WTC11 (cell line): ENCODE results near the gene BICDL2. TPM values are rescaled to one million over a fixed set of nuclear protein-coding genes. Genes with fewer than 3 reads are reported as not detected.

Experiments used
- ATAC-seq: fragments of 200-7000 bp; cut with Tn5 transposase; 2 replicates; pipeline ENCODE4 v1.10.0; 2021; ENCODE audit warnings: mild to moderate bottlenecking, moderate library complexity
- CTCF ChIA-PET: fragments of 300-600 bp; sonication (Branson Sonifier 250); formaldehyde crosslinking; loops from one replicate; lab custom pipeline; 2021; ENCODE audit warnings: antibody characterized with exemption; lab: Charles Lee
- POLR2A ChIA-PET: fragments of 350-600 bp; sonication (Branson Sonifier 250); formaldehyde crosslinking; loops from one replicate; lab custom pipeline; 2021; ENCODE audit warnings: antibody characterized with exemption; lab: Charles Lee
- DNase-seq: peaks from one replicate; pipeline ENCODE4 v3.0.0; 2021; ENCODE audit warnings: low spot score
- H3K27ac Mint-ChIP-seq: 2 replicates; pipeline ENCODE4 v1.8.0; 2021; ENCODE audit warnings: mixed read lengths
- H3K27me3 Mint-ChIP-seq: 2 replicates; pipeline ENCODE4 v1.8.0; 2021; ENCODE audit warnings: low read depth, mild to moderate bottlenecking, moderate library complexity, mixed read lengths
- H3K36me3 Mint-ChIP-seq: 2 replicates; pipeline ENCODE4 v1.8.0; 2021; ENCODE audit warnings: mixed read lengths
- H3K4me1 Mint-ChIP-seq: 2 replicates; pipeline ENCODE4 v1.8.0; 2022; ENCODE audit warnings: mixed read lengths
- H3K4me3 Mint-ChIP-seq: 2 replicates; pipeline ENCODE4 v1.8.0; 2021; ENCODE audit warnings: mild to moderate bottlenecking, moderate library complexity, mixed read lengths
- H3K9me3 Mint-ChIP-seq: 2 replicates; pipeline ENCODE4 v1.8.0; 2021; ENCODE audit warnings: mixed read lengths
- AFF4 ChIP-seq: sonication (generic); formaldehyde crosslinking; IDR thresholded peaks from 2 replicates; pipeline ENCODE4 v1.8.1; 2023; ENCODE audit warnings: mild to moderate bottlenecking, missing genetic modification reagents, borderline replicate concordance
- AR ChIP-seq: fragments of 250-450 bp; sonication (Bioruptor Pico); IDR thresholded peaks from 2 replicates; pipeline ENCODE4 v1.9.0; 2021; ENCODE audit warnings: mild to moderate bottlenecking
- CBFB ChIP-seq: sonication (generic); formaldehyde crosslinking; IDR thresholded peaks from 2 replicates; pipeline ENCODE4 v1.8.1; 2022; ENCODE audit warnings: mild to moderate bottlenecking, low read depth, missing genetic modification reagents
- ELF4 ChIP-seq: sonication (generic); formaldehyde crosslinking; IDR thresholded peaks from 2 replicates; pipeline ENCODE4 v1.8.1; 2022; ENCODE audit warnings: low read depth, mild to moderate bottlenecking, moderate library complexity, missing genetic modification reagents
- FOXK1 ChIP-seq: sonication (generic); formaldehyde crosslinking; IDR thresholded peaks from 2 replicates; pipeline ENCODE4 v1.8.0; 2022; ENCODE audit warnings: mild to moderate bottlenecking, moderate library complexity, missing genetic modification reagents
- FOXP1 ChIP-seq: sonication (generic); formaldehyde crosslinking; IDR thresholded peaks from 2 replicates; pipeline ENCODE4 v1.8.0; 2022; ENCODE audit warnings: missing genetic modification reagents, mild to moderate bottlenecking, moderate library complexity, borderline replicate concordance
- GABPB1 ChIP-seq: sonication (generic); formaldehyde crosslinking; IDR thresholded peaks from 2 replicates; pipeline ENCODE4 v1.8.1; 2023; ENCODE audit warnings: mild to moderate bottlenecking, missing genetic modification reagents
- JUN ChIP-seq: sonication (generic); formaldehyde crosslinking; IDR thresholded peaks from 2 replicates; pipeline ENCODE4 v1.8.0; 2023; ENCODE audit warnings: mild to moderate bottlenecking, missing genetic modification reagents
- KAT7 ChIP-seq: sonication (generic); formaldehyde crosslinking; IDR thresholded peaks from 2 replicates; pipeline ENCODE4 v1.8.1; 2023; ENCODE audit warnings: missing genetic modification reagents, mild to moderate bottlenecking, borderline replicate concordance
- NFATC4 ChIP-seq: fragments of 250-450 bp; sonication (Bioruptor Pico); IDR thresholded peaks from 2 replicates; pipeline ENCODE4 v1.9.0; 2021; ENCODE audit warnings: mild to moderate bottlenecking
- NFE2L1 ChIP-seq: sonication (generic); formaldehyde crosslinking; IDR thresholded peaks from 2 replicates; pipeline ENCODE4 v1.8.1; 2023; ENCODE audit warnings: missing genetic modification reagents
- NR3C1 ChIP-seq: sonication (generic); formaldehyde crosslinking; conservative IDR thresholded peaks from 2 replicates; pipeline ENCODE4 v1.8.1; 2023; ENCODE audit warnings: low read depth, mild to moderate bottlenecking, missing genetic modification reagents
- PRRX2 ChIP-seq: fragments of 250-450 bp; sonication (Bioruptor Pico); IDR thresholded peaks from 2 replicates; pipeline ENCODE4 v1.8.0; 2021; ENCODE audit warnings: mild to moderate bottlenecking
- TP53 ChIP-seq: sonication (generic); formaldehyde crosslinking; IDR thresholded peaks from 2 replicates; pipeline ENCODE4 v1.8.1; 2023; ENCODE audit warnings: mild to moderate bottlenecking, missing genetic modification reagents
- USF1 ChIP-seq: sonication (generic); formaldehyde crosslinking; IDR thresholded peaks from 2 replicates; pipeline ENCODE4 v1.8.0; 2022; ENCODE audit warnings: mild to moderate bottlenecking, missing genetic modification reagents
- USF2 ChIP-seq: sonication (generic); formaldehyde crosslinking; IDR thresholded peaks from 2 replicates; pipeline ENCODE4 v1.8.1; 2023; ENCODE audit warnings: mild to moderate bottlenecking, missing genetic modification reagents, moderate library complexity
- ZNF138 ChIP-seq: sonication (generic); formaldehyde crosslinking; conservative IDR thresholded peaks from 2 replicates; pipeline ENCODE4 v1.8.1; 2022; ENCODE audit warnings: mild to moderate bottlenecking, moderate library complexity, missing genetic modification reagents
- ZNF263 ChIP-seq: sonication (generic); formaldehyde crosslinking; IDR thresholded peaks from 2 replicates; pipeline ENCODE4 v1.8.1; 2022; ENCODE audit warnings: low read depth, mild to moderate bottlenecking, moderate library complexity, missing genetic modification reagents
- ZNF396 ChIP-seq: fragments of 250-450 bp; sonication (Bioruptor Pico); IDR thresholded peaks from 2 replicates; pipeline ENCODE4 v1.8.0; 2021; ENCODE audit warnings: mild to moderate bottlenecking, moderate library complexity, borderline replicate concordance
- total RNA-seq: library from RNA; stranded (reverse); gene quantifications from 3 replicates; pipeline ENCODE4 v1.2.3, GENCODE V29; 2021
- TF ChIP-seq, protein P1 (sequence below): sonication (generic); formaldehyde crosslinking; conservative IDR thresholded peaks from 2 replicates; pipeline ENCODE4 v1.8.1; 2023; ENCODE audit warnings: mild to moderate bottlenecking, low read depth, missing genetic modification reagents, moderate library complexity
- TF ChIP-seq, protein P2 (sequence below): sonication (generic); formaldehyde crosslinking; IDR thresholded peaks from 2 replicates; pipeline ENCODE4 v1.8.1; 2022; ENCODE audit warnings: low read depth, mild to moderate bottlenecking, moderate library complexity, missing genetic modification reagents, borderline replicate concordance

BICDL2 gene
- total RNA-seq, 1 experiment from 2014 or later, result 28.2 TPM

DNA sequence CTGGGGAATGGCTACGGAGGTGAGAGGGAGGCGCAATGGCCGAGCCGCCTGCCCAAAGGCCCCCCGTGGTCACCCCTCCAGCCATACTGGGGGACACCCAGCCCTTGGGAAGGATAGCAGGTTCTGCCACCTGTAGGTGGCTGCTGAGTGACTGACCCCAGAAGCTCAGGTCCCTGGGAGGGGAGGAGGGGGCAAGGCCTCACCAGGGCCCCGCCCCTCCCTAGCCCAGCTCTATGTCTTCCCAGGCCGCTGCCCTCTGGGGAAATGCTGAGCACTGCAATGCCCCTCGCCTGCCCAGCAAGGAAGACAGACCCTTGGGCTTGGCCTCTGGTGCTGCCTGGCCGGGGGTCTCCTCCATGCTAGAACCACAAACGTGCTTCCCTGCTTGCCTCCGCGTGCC lies 35.4 kb downstream of the BICDL2 start:
- H3K27ac Mint-ChIP-seq, result peak overlapping the region; percentile 77; the same call in 1 of the 2 replicates
- ChIA-PET CTCF (interaction anchor here (0.6 to 13.4 kb wide), 20 partner anchors 9 to 163 kb away, joined by 3 to 355 read pairs (median 6); partner anchors contain the start of genes CLDN6, CLDN9, HCFC1R1 and KREMEN2), POLR2A (interaction anchor here (1.0 to 13.9 kb wide), 3 partner anchors 20 to 31 kb away, joined by 3 to 502 read pairs (median 3); partner anchors contain the start of genes CLDN6, HCFC1R1, THOC6 and TNFRSF12A)
- peak; percentile 11 for ATAC-seq
- H3K4me1 Mint-ChIP-seq, result peaks cover 14% of the 10 kb centered on the region
- no peaks in the 10 kb centered on the region for H3K9me3 Mint-ChIP-seq
- TF ChIP-seq KAT7 (no peak), FOXK1 (CRISPR knock-in tag) (no peak), USF2 (no peak), JUN (CRISPR knock-in tag) (no peak), USF1 (CRISPR knock-in tag) (no peak), ELF4 (CRISPR knock-in tag) (no peak), TP53 (CRISPR knock-in tag) (no peak), GABPB1 (CRISPR knock-in tag) (no peak), CBFB (CRISPR knock-in tag) (no peak), AFF4 (CRISPR knock-in tag) (no peak), AR (CRISPR knock-in tag) (no peak), FOXP1 (CRISPR knock-in tag) (no peak), PRRX2 (no peak)
- TF ChIP-seq, all 79 proteins: peak for 0
- Mint-ChIP-seq H3K36me3 (no peaks in the 10 kb centered on the region), H3K27me3 (no peaks in the 10 kb centered on the region), H3K4me3 (no peak overlapping the region)
- peak; percentile 50 for DNase-seq

- H3K36me3 Mint-ChIP-seq, result no peaks in the 10 kb centered on the region
- ChIA-PET POLR2A (interaction anchor here (1.0 to 13.9 kb wide), 3 partner anchors 21 to 31 kb away, joined by 3 to 502 read pairs (median 3); partner anchors contain the start of genes CLDN6, HCFC1R1, THOC6 and TNFRSF12A), CTCF (interaction anchor here (0.9 to 13.4 kb wide), 15 partner anchors 9 to 162 kb away, joined by 3 to 355 read pairs (median 6); partner anchors contain the start of genes CLDN6, CLDN9, HCFC1R1 and THOC6)
- DNase-seq (no peak), ATAC-seq (no peak)
- H3K9me3 Mint-ChIP-seq, result no peaks in the 10 kb centered on the region
- H3K27ac Mint-ChIP-seq, result no peak overlapping the region
- peaks cover 8% of the 10 kb centered on the region for H3K4me1 Mint-ChIP-seq
- no peaks in the 10 kb centered on the region for H3K27me3 Mint-ChIP-seq
- H3K4me3 Mint-ChIP-seq, result no peak overlapping the region
- TF ChIP-seq ZNF263 (CRISPR knock-in tag), result no peak
- TF ChIP-seq ZNF138, result no peak
- no peak for TF ChIP-seq JUN (CRISPR knock-in tag)
- TF ChIP-seq ZNF396 (CRISPR knock-in tag), result no peak
- TF ChIP-seq, protein P1, sequence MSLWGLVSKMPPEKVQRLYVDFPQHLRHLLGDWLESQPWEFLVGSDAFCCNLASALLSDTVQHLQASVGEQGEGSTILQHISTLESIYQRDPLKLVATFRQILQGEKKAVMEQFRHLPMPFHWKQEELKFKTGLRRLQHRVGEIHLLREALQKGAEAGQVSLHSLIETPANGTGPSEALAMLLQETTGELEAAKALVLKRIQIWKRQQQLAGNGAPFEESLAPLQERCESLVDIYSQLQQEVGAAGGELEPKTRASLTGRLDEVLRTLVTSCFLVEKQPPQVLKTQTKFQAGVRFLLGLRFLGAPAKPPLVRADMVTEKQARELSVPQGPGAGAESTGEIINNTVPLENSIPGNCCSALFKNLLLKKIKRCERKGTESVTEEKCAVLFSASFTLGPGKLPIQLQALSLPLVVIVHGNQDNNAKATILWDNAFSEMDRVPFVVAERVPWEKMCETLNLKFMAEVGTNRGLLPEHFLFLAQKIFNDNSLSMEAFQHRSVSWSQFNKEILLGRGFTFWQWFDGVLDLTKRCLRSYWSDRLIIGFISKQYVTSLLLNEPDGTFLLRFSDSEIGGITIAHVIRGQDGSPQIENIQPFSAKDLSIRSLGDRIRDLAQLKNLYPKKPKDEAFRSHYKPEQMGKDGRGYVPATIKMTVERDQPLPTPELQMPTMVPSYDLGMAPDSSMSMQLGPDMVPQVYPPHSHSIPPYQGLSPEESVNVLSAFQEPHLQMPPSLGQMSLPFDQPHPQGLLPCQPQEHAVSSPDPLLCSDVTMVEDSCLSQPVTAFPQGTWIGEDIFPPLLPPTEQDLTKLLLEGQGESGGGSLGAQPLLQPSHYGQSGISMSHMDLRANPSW (CRISPR knock-in tag), result no peak
- TF ChIP-seq NFE2L1 (CRISPR knock-in tag), result no peak
- TF ChIP-seq NR3C1, result no peak
- no peak for TF ChIP-seq USF1 (CRISPR knock-in tag)
- no peak for TF ChIP-seq NFATC4 (CRISPR knock-in tag)
- TF ChIP-seq, protein P2, sequence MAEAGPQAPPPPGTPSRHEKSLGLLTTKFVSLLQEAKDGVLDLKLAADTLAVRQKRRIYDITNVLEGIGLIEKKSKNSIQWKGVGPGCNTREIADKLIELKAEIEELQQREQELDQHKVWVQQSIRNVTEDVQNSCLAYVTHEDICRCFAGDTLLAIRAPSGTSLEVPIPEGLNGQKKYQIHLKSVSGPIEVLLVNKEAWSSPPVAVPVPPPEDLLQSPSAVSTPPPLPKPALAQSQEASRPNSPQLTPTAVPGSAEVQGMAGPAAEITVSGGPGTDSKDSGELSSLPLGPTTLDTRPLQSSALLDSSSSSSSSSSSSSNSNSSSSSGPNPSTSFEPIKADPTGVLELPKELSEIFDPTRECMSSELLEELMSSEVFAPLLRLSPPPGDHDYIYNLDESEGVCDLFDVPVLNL (CRISPR knock-in tag), result no peak
- no peak for TF ChIP-seq FOXP1 (CRISPR knock-in tag)
- no peak for TF ChIP-seq CBFB (CRISPR knock-in tag)
Observed at GRCh38 chr16:3000540-3000939, 36.2 kb downstream of the BICDL2 start.
